Smooth muscle cell of the brain vasculature (primary cell): ENCODE results near the gene LRRC3C.
A peak's percentile ranks its signal among the peaks of the same experiment; 100 is the strongest.
"Not testable (repeated sequence)": the region's sequence is repeated elsewhere in the genome, so short reads cannot be mapped to it uniquely, and the experiment has no call there.

Experiments used
- DNase-seq: peaks from one replicate; pipeline ENCODE4 v3.0.0-alpha.2; 2012; ENCODE audit warnings: low read depth, low spot score

LRRC3C gene

DNA sequence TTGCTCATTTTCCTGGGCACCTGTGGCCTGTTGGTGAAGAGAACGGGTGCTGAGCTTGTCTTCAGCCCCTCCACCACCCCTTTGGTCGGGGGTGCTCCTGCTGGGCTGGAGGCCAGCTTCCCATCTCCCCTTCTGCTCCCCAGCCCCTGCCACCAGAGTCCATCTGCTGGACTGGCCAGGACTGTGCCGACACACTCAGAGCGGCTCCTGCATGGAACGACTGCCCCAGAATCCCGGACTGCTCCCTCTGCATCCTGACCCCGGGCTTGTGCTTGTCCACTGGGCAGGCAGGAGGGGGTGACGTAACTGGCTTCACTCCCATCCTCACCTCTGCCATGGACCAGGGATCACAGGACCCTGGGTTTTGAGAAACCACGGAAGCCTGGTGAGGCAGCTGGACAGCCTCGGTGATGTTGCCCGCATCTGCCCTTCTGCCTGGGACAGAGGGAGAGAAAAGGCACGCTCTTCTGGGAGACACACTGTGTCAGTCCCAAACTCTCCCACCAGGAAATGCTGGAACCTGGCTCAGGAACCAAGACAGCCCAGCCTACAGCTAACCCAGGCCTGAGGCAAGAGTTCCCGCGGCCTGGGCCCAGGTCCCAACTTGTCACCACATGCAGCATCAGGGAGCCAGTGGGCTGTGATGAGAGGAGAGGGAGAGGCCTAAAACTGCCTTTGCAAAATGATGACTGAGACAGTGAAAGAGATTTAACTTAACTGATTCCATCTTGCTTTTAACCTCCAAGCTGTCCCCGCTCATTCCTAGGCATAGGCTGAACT, 19.2 kb downstream of the LRRC3C start:
- DNase-seq, result no peak

DNA sequence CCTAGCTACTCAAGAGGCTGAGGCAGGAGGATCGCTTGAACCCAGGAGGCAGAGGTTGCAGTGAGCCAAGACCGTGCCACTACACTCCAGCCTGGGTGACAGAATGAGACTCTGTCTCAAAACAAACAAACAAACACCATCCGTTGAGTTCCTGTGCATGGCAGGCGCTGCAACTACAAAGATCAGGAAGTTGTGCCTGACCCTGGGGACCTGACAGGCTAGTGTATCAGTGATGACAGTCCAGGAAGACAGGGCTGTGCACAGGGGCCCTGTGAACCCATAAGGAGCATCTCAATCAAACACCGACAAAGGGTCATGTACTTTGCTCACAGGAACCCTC, 20.9 kb downstream of the LRRC3C start:
- not testable (repeated sequence) for DNase-seq

GRCh38 chr17:39949028-39949427, 21.5 kb downstream of the LRRC3C start:
- no peak for DNase-seq

GRCh38 chr17:39950871-39951348, 23.4 kb downstream of the LRRC3C start:
- no peak for DNase-seq

DNA sequence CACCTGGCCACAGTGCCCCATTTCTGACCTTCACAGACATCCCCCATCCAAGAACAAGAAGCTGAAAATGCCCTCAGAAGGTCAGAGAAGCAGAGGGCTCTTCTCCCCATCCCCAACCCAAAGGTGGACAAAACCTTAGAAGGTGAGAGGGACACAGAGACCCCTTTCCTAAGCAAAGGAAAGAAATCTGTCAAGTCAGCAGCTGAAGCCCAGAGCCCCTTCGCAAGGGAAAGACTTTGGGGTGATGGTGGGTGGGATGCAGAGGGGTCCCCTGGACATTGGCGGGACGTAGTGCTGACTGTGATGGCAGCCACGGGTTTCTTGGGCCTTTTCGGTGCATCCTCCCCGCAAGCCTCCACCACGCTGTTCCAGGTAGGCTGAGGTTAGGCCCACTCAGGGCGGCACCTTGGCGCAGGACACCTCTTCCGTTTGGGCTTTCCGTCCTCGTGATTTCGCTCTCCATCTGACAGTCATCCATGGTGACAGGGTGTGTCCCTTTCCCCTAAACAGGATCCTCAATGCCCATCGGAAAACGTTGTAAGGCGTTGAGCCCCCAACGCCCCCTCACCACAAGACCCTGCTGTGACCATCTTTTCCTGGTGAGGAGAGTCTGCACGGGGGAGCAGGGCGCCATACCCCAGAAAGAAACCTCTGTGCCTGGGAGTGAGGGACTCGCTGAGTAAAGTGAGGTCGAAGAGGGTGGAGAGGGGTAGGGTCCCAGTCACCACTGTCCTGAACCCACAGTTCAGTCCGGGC, 24.6 kb downstream of the LRRC3C start:
- DNase-seq, result no peak

DNA sequence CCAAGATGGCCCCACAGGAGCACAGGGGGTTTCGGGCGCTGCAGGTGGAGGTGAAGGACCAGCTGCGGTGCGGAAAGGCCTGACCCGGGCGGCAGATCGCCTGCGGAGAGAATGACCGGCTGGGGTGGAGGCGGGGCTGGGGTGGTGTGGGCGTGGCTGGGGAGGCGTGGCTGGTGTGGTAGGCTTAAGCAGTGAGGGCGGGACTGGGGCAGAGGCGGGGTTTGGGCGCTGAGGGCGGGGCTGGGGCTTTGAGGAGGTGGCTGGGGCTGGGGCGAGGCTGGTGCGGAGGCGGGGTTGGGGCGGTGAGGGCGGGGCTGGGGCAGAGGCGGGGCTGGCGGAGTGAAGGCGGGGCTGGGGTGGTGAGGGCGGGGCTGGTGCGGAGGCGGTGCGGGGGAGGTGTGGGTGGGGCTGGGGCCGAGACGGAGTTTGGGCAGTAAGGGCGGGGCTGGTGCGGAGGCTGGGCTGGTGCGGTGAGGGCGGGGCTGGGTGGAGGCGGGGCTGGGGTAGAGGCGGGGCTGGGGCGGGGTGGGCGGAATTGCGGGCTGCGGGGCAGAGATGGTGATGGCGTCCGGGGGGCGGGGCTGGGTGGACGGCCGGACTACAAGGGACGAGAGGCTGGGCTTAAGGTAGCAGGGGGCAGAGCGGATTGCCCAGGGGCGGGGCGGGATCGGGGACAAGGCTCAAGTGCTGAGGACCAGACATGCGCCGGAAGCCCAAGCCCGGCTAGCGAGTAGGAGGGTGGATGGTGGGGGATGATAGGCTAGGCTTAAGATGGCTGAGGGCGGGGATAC, 25.3 kb downstream of the LRRC3C start:
- DNase-seq, result peak; percentile 89

DNA sequence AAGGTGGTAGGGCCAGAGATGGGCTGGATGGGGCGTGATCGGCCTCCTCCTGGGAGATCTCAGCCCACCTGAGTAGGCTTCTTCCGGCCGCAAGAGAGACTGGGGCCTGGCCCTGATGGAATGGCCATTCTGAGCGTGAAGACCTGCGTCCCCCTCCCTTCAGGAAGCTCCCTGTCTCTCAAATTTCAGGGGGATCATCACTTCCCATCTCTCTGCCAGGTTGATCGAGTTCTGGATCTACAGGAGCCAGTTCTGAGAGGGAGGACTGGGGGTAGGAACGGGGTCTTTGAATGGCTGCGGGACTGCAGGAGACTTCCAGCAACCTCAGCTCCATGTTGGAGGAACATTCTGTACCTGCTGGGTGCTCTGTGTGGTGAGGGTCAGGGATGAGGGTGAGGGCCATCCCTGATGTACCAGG, 25.9 kb downstream of the LRRC3C start:
- no peak for DNase-seq

- no peak for DNase-seq
Observed at GRCh38 chr17:39954876-39955275, 27.3 kb downstream of the LRRC3C start.

DNA sequence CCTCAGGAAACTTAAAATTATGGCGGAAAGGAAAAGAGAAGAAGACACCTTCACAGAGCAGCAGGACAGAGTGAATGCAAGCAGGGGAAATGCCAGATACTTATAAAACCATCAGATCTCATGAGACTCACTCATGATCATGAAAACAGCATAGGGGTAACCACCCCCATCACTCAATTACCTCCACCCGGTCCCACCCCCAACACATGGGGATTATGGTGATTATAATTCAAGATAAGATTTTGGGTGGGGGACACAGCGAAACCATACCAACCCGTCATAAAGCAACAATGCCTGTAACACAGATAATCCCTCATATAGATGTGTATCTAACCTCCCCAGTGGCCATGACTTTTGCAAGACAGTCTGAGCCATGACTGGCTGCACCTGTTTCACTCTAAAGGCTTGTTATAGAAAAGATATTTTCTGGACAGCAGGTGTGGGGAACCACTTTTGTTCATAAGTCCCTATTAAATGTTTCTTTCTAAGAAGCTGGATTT, 28.2 kb downstream of the LRRC3C start:
- DNase-seq, result no peak

GRCh38 chr17:39960524-39961041, 33.1 kb downstream of the LRRC3C start:
- DNase-seq, result no peak

- DNase-seq, result no peak
Observed at GRCh38 chr17:39962642-39963220, 35.2 kb downstream of the LRRC3C start, which contains the start of gene GSDMA. GSDMA (plus strand) TSS chr17:39963004; CDS start chr17:39965688, 2,684 bp downstream.

GRCh38 chr17:39963829-39964228, 36.3 kb downstream of the LRRC3C start:
- DNase-seq, result no peak

- no peak for DNase-seq
Observed at GRCh38 chr17:39965017-39965699, 37.6 kb downstream of the LRRC3C start.

- DNase-seq, result no peak
Observed at GRCh38 chr17:39966771-39967170, 39.2 kb downstream of the LRRC3C start.

GRCh38 chr17:39968761-39969160, 41.2 kb downstream of the LRRC3C start:
- no peak for DNase-seq

DNA sequence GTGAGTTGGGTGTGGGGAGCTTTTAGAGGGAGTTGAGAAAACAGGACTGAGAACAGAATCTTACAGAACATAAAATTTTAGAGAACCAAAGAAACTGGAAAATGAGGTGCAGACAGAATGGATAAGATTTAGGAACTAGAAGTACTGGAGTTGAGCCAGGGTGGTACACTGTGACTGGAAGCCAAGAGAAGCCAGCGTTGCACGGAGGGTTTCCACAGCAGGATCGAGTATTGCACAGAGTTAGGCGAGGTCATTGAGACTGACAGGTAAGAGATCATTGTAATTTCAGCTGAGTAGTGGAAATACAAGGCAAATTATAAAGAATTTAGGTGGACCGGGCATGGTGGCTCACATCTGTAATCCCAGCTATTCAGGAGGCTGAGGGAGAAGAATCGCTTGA, 41.8 kb downstream of the LRRC3C start:
- DNase-seq, result no peak

DNA sequence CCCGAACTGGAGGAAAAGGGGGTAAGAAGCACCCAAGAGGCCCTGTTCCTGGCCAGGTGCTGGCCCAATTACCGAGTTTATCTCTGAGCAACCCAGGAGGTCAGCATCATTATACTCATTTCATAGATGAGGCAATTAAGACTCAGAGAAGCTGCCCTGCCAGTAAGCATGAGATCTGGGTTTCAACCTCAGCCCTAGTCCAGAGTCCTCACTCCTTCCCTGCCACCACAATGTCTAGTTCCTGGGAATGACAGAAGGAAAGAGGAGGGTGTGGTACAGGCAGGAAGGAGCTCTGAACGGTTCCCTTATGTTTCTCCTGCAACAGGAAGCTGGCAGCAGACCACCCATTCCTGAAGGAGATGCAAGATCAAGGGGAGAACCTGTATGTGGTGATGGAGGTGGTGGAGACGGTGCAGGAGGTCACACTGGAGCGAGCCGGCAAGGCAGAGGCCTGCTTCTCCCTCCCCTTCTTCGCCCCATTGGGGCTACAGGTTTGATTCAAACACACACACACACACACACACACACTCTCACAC, 42.7 kb downstream of the LRRC3C start:
- no peak for DNase-seq

DNA sequence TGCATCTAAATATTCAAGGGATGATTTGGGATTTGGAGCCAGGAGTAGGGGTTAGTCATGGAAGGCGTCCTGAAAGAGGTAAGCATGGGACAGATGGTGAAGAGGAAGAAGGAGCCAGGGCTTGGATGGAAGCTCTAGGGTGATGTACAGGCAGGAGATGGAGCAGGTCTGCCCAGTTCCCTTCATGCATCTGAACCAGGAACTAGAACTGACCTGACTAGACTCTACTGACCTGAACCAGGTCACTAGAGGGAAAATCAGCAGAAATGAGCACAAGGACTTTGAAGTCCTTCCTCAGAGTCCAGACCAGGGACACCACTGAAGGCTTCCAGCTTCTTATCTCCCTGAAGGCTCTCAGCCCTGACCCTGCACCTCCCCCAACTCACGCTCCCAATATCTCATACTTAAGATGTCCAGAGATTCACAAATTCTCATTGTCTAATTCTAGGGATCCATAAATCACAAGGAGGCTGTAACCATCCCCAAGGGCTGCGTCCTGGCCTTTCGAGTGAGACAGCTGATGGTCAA, 43.6 kb downstream of the LRRC3C start:
- DNase-seq, result no peak

DNA sequence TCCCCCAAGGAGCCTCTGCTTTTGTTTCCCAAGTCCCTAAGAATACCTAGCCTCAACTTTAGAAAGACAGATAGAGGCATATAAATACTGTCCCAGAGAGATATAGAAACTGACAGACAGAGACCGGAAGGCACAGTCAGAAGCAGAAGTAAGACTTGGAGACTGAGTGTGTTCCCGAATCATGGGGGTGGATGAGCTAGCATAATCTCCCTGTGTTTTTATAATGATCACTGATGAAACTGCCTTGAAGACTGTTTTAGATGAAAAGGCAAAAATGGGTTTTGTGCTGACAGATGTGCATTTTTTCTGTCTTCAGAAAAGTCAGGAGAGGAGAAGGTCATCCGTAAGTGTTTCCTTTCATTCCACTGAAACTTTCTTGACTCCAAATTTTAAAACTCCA, 44.7 kb downstream of the LRRC3C start:
- no peak for DNase-seq

GRCh38 chr17:39973496-39973895, 46.0 kb downstream of the LRRC3C start:
- DNase-seq, result no peak
